ENCODE data around the gene PRMT1.

Gene PRMT1

DNA sequence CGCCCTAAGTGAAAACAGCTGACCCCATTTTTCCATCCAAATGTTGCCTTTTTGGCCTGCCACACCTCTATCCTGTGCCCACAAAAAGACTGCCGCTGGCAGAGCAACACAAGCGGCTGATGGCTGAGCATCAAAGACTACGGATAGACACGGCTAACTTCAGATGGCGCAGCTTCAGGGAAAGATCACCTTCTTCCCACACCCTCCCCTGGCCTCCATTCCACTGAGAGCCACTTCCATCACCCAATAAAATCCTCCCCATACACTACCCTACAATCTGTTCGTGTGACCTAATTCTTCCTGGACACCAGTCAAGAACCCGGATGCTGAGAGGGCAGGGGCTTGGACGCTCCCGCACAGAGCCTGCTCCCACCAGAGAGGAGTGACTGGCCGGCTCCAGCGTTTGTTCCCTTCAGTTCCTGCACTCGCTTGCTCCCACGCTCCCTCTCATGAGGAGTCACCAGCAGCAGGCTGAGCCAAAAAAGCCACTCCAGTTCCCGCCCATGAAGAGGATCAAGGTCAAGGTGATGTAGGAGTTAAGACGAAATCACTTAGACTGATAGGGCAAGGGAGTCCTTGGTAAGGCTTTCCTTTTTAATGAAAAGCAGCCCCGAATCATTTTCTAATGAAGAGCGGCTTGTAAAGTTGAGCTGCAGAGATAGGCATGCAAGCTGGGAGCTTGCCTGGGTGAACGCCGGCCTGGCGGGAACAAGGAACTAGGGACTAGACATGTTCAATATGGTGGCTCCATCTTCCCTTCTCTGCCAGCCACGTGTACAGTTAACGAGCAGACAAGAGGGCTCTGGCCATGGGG, 50.4 kb downstream of the PRMT1 start:
- Histone ChIP-seq H4K91ac (ENCODE audit: low read depth, low read length, poor library complexity) (no peak overlapping the region), H3K36me3 (replicated peaks in 1 of 2; ENCODE audit: control insufficient read depth in 2 of 2, insufficient read depth in 2 of 2, low read length in 2 of 2) (no peaks in the 10 kb centered on the region), H3K4me1 (ENCODE audit: control insufficient read depth in 2 of 2, insufficient read depth in 1 of 2, low read depth in 1 of 2, low read length in 2 of 2) (no peaks in the 10 kb centered on the region), H3K9me3 (replicated peaks in 1 of 2; ENCODE audit: control insufficient read depth in 2 of 2, insufficient read depth in 1 of 2, low read depth in 1 of 2, low read length in 2 of 2) (peaks cover 0 to 3% of the 10 kb centered on the region in 2 donors), H2BK120ac (ENCODE audit: low read depth, low read length) (no peak overlapping the region), H3K9ac (ENCODE audit: low read depth, low read length, poor library complexity) (no peak overlapping the region), H3K18ac (ENCODE audit: low read length) (no peak overlapping the region), H3K79me1 (ENCODE audit: low read depth, low read length) (no peaks in the 10 kb centered on the region), H3K14ac (ENCODE audit: low read length) (no peak overlapping the region), H4K8ac (ENCODE audit: low read depth, low read length) (no peak overlapping the region), H3K4ac (ENCODE audit: low read length) (no peak overlapping the region), H2BK5ac (ENCODE audit: low read length) (no peak overlapping the region), H3K4me3 (ENCODE audit: low read length in 2 of 2) (no peak overlapping the region), H3K27me3 (ENCODE audit: control insufficient read depth in 3 of 3, insufficient read depth in 3 of 3, low read depth in 1 of 3, low read length in 3 of 3) (no peaks in the 10 kb centered on the region), H3K23ac (ENCODE audit: low read depth, low read length, poor library complexity) (no peak overlapping the region), H2BK12ac (ENCODE audit: low read length) (no peak overlapping the region), H2BK15ac (ENCODE audit: low read length) (no peak overlapping the region), H2AK5ac (ENCODE audit: low read depth, low read length) (no peak overlapping the region), H2AFZ (ENCODE audit: low read length) (peak overlapping the region; percentile 69), H3K27ac (replicated peaks; ENCODE audit: low read length) (no peak overlapping the region), H3K4me2 (ENCODE audit: insufficient read depth, low read length, poor library complexity, severe bottlenecking) (no peak overlapping the region)
- WGBS, 2 donors (ENCODE audit: extremely low coverage in 2 of 2, insufficient read length in 2 of 2, insufficient replicate concordance in 1 of 2): no CpG with 5 or more reads among the region's 23 CpGs
- DNase-seq (ENCODE audit: low spot score): no peak

DNA sequence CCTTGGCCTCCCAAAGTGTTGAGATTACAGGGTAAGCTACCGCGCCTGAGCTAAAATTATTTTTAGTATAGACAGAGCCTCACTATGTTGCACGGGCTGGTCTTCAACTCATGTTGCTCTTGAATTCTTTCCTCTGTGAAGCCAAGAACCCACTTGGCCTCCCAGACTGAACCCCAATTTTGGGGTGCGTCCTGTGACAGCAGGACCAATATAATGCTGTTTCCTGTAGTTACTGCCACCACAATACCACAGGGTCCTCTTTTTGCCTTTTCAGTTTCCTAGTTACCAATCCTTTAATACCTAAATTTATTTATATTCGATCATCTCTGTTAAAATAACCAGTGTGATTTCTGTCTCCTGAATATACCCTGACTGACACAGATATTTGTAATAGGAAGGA, 53.1 kb downstream of the PRMT1 start:
- no peak overlapping the region for H3K27ac ChIP-seq (replicated peaks; ENCODE audit: low read length)
- H3K36me3 ChIP-seq (replicated peaks in 1 of 2; ENCODE audit: control insufficient read depth in 2 of 2, insufficient read depth in 2 of 2, low read length in 2 of 2): no peaks in the 10 kb centered on the region
- H3K18ac ChIP-seq (ENCODE audit: low read length): no peak overlapping the region
- H3K79me1 ChIP-seq (ENCODE audit: low read depth, low read length): no peaks in the 10 kb centered on the region
- no peak overlapping the region for H3K4me3 ChIP-seq (ENCODE audit: low read length in 2 of 2)
- no peak overlapping the region for H2AK5ac ChIP-seq (ENCODE audit: low read depth, low read length)
- H3K4me1 ChIP-seq (ENCODE audit: control insufficient read depth in 2 of 2, insufficient read depth in 1 of 2, low read depth in 1 of 2, low read length in 2 of 2): no peaks in the 10 kb centered on the region
- no peak overlapping the region for H2AFZ ChIP-seq (ENCODE audit: low read length)
- H3K4ac ChIP-seq (ENCODE audit: low read length): no peak overlapping the region
- no peak overlapping the region for H3K14ac ChIP-seq (ENCODE audit: low read length)
- no peak overlapping the region for H3K23ac ChIP-seq (ENCODE audit: low read depth, low read length, poor library complexity)
- WGBS, 2 donors (ENCODE audit: extremely low coverage in 2 of 2, insufficient read length in 2 of 2, insufficient replicate concordance in 1 of 2): no CpG with 5 or more reads among the region's 5 CpGs
- no peak overlapping the region for H4K8ac ChIP-seq (ENCODE audit: low read depth, low read length)
- H2BK15ac ChIP-seq (ENCODE audit: low read length): no peak overlapping the region
- H3K9me3 ChIP-seq (replicated peaks in 1 of 2; ENCODE audit: control insufficient read depth in 2 of 2, insufficient read depth in 1 of 2, low read depth in 1 of 2, low read length in 2 of 2): peaks cover 0 to 3% of the 10 kb centered on the region in 2 donors
- H3K9ac ChIP-seq (ENCODE audit: low read depth, low read length, poor library complexity): no peak overlapping the region
- no peak overlapping the region for H4K91ac ChIP-seq (ENCODE audit: low read depth, low read length, poor library complexity)
- H2BK12ac ChIP-seq (ENCODE audit: low read length): no peak overlapping the region
- no peak overlapping the region for H2BK5ac ChIP-seq (ENCODE audit: low read length)
- H3K4me2 ChIP-seq (ENCODE audit: insufficient read depth, low read length, poor library complexity, severe bottlenecking): no peak overlapping the region
- no peaks in the 10 kb centered on the region for H3K27me3 ChIP-seq (ENCODE audit: control insufficient read depth in 3 of 3, insufficient read depth in 3 of 3, low read depth in 1 of 3, low read length in 3 of 3)
- no peak overlapping the region for H2BK120ac ChIP-seq (ENCODE audit: low read depth, low read length)
- no peak for DNase-seq (ENCODE audit: low spot score)

Small RNA genes lying within 50 kb of the gene (small RNA-seq; reads per million reads assigned to genes)
- 2.8 reads per million for gene MIR5088 (ENCODE audit: insufficient read depth)

Data from neuronal stem cell (in vitro differentiated cells).